ENCODE results near the gene CCS. TPM values are rescaled to one million over a fixed set of nuclear protein-coding genes. Genes with fewer than 3 reads are reported as not detected.
"Not testable (repeated sequence)": the region's sequence is repeated elsewhere in the genome, so short reads cannot be mapped to it uniquely, and the experiment has no call there.

The CCS gene
- total RNA-seq, 1 donor from 2014 or later = 28.0 TPM

DNA sequence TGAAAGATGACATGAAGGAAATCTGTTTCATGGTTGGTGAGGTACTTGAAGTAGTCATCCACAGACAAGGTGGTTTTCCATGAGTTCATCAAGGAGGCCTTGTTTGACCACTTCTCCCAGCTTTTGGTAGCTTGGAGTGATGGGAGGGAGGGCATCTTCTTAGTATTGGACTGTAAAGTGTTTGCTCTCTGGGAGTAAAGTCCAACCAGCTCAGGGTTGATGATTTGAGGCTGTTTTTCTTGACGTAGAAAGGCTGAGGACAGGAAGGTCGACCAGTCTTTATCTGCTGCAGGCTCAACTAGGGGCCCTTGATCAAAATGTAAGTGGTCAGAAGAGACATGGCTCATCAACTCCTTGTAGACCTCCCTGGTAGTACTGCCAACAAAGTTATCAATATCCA lies 1.8 kb upstream of the CCS start:
- DNase-seq (ENCODE audit: low read depth in 2 of 2) = no peak

DNA sequence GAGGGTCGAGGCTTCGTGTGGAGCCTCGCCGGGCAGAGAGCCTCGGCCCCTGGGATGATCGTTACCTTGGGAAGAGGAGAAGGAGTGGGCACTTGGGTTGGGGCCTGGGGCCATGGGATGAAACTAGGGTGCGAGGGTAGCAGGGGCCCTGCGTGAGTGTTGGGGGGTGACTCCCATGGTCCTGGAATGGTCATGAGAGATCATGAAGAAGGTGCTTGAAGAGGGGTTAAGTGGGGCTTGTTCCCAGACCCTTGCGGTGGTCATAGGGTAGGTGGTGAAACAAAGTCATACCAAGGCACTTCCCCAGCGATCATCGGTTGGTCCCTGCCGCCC lies 284 bp downstream of the CCS start:
- no peak for DNase-seq (ENCODE audit: low read depth in 2 of 2)

DNA sequence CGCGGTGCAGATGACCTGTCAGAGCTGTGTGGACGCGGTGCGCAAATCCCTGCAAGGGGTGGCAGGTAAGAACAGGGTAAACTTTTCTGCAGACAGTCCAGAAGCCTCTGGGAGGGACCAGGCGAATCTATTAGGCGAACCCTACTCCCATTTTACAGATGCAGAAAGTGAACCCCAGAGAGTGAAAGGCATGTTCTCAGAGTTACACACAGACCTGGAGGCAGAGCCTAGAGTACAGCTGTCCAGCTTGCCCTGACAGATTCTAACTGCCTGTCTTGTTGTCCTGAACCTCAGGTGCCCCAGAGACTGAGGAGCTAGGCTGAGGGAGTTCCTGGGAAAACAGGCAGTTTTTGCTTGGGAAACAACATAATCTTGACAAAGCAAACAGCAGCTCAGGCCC lies 665 bp downstream of the CCS start:
- DNase-seq (ENCODE audit: low read depth in 2 of 2) = no peak

DNA sequence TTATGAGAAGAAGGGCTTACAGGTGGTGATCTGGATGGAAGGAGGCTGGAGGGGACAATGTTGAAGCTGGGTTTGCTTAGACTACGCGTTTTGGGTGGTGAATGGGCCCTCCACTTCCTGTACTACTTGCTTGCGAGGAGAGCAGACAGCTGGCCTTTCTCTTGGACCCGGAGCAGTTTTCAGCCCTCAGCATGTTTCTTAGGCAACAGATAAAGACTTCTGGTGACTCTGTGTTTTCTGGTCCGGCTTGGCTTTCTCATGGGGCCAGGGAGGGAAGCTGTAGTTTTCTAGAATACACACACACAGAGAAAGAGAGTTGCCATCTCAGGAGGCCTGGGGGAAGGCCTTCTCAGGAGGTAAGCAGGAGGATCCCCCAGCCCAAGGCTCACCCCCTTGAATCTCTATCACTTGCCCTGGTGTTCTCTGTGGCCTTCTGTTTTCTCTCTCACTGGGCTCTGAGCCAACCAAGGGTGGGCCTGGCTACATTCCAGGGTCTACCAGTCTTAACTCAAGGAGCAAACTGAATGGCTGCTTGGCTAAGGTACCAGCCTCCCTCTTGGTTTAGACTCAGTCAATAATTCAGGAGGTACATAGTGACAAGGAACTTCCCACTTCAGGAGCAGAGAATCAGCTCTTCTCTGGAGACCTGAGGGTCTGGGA lies 2.4 kb downstream of the CCS start:
- no peak for DNase-seq (ENCODE audit: low read depth in 2 of 2)

DNA sequence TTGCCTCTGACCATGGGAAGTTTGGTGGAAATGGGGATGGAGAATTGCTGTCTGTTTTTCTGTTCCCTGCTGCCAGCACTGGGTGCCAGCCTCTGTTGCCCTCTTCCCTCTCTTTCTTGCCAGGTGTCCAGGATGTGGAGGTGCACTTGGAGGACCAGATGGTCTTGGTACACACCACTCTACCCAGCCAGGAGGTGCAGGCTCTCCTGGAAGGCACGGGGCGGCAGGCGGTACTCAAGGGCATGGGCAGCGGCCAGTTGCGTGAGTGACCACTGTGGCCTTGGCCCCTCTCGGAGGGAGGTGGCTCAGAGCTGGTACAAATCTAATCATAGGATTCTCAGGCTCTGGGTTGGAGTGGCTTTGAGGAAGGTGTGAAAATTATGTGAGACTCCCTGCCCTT lies 6.0 kb downstream of the CCS start:
- no peak for DNase-seq (ENCODE audit: low read depth in 2 of 2)

DNA sequence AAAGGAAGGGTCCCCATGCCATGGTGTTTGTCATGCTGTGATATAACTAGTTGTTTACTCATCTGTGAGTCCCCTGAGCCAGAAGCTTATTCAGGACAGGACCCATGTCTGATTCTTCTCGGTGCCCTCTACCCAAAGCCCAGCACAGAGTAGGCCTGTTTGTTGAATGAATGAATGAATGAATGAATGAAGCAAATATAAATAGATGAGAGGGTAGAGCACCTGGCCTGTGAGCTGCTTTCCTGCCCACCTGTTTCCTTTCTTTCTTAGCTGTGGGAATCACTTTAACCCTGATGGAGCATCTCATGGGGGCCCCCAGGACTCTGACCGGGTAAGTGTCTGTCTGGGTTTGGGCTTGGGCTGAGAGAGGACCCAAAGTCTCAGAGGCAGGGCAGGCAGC lies 7.2 kb downstream of the CCS start:
- no peak for DNase-seq (ENCODE audit: low read depth in 2 of 2)

DNA sequence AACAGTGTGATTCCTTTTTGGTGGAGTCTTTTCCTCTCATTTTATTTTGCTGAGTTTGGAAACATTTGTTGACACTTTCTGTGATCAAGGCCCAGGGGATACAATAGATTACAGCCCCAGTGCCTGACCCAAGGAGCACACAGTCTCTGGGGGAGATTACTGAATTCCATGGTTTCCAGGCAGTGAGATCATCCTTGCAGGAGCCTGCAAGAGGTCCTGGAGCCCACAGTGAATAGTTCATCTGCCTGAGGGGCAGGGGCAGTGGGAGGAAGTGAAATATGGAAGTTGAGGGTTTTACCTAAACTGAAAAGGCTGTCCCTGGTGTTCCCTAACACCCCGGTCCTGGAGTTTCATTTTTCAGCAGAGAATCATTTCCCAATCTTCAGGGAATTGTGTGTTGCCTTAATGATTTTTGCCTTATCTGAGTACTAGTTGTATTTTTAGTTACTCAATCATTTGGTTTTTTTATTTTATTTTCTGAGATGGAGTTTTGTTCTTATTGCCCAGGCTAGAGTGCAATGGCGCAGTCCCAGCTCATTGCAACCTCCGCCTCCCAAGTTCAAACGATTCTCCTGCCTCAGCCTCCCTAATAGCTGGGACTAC lies 7.7 kb downstream of the CCS start:
- DNase-seq (ENCODE audit: low read depth in 2 of 2) = no peak

DNA sequence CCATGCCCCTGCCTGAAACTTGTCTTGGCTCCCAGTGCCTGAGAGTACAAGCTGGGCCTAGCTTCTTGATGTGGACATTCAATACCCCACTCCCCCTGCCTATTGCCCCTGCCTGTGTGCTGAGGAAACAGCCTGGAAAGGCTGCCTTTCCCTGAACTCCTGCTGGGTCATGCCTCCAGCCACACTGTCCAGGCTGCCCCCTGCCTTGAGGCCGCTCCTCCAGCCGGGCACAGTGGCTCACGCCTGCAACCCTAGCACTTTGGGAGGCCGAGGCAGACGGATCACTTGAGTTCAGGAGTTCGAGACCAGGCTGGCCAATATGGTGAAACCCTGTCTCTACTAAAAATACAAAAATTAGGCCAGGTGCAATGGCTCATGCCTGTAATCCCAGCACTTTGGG lies 10.1 kb downstream of the CCS start:
- no peak for DNase-seq (ENCODE audit: low read depth in 2 of 2)

DNA sequence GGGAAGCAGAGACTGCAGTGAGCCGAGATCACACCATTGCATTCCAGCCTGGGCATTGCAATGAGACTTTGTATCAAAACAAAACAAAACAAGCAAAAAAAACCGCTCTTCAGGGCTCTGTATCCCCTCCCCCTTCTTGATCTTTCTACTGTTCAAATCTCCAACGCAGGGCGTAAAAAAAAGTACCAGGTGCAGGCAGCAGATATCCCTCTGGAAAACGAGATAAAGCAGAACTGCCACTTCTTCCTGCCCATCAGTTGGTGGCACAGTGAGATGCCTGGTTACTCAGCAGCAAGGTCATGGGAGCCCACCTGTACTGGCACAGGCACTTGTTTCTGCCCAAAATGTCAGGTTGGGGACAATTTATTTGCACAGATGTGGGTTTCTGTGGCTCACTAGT lies 11.2 kb downstream of the CCS start:
- no peak for DNase-seq (ENCODE audit: low read depth in 2 of 2)

DNA sequence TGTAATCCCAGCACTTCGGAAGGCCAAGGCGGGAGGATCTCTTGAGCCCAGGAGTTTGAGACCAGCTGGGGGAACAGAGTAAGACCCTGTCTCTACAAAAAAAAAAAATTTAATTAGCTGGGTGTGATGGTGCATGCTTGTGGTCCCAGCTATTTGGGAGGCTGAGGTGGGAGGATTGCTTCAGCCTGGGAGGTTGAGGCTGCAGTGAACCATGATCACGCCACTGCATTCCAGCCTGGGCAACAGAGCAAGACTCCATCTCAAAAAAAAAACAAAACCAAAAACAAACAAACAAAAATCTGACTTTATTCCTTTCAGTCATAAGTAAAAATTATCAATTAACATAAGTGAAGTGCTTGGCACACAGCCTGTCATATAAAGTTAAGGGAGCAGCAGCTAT lies 13.6 kb downstream of the CCS start:
- not testable (repeated sequence) for DNase-seq (ENCODE audit: low read depth in 2 of 2)

DNA sequence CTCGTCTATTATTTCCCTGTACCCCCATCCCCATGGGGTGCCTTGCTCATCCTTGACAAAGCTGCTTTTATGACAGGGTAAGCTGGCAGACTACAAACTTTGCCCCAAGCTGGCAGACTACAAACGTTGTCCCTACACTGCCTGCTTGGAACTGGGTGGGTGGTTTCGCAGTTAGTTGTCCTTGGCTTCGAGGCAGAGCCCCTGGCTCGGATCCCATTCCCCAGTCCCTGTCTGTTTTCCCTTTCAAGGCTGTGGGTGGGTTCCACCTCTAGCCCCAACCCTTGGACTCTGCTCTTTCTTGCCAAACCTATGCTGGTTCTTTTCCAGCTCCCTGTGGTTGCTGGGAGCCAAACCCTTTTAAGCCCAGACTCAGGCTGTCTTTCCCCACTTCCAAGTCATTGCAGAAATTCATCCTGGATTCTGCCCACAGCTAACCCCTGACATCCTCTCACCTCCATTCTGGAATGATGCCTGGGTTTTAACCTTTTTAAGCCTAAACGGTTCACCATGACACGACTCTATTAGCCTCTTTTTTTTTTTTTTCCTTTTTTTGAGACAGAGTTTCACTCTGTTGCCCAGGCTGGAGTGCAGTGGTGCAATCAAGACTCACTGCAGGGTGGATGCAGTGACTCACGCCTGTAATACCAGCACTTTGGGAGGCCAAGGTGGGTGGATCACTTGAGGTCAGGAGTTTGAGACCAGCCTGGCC lies 14.3 kb downstream of the CCS start:
- no peak for DNase-seq (ENCODE audit: low read depth in 2 of 2)

DNA sequence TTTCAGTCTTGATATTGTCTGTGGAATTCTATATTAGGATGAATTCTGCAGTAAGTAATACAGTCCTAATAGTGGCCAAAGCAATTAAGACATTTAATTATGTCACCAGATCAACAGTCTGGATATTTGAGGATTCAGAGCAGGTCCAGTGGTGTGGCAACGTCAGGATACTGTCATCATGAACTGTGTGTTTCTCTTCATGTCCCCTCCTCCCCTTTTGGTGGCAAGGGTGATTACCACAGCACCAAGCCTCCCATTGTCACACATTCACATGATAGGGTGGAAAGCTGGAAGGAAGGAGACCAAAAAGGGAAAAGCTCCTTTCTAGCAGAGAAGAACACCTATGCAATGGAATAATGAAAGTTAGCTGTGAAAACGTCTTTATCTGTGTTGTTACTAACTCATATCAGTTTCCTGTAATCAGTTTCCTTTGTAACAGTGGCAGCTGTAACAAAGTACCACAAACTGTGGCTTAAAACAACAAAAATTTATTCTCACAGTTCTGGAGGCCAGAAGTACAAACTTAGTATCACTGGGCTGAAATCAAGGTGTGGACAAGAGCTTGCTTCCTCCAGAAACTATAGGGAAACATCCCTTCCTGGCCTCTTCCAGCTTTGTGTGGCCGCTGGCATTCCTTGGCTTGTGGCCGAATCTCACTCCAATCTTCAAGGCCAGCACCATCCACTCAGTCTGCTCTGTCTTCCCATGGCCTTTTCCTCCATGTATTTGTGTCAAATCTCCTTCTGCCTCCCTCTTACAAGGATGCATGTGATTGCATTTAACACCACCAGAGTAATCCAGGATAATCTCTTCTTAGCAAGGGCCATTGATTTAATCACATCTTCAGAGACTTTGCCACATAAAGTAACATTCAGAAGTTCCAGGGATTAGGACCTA lies 17.0 kb downstream of the CCS start:
- DNase-seq (ENCODE audit: low read depth in 2 of 2) = no peak

DNA sequence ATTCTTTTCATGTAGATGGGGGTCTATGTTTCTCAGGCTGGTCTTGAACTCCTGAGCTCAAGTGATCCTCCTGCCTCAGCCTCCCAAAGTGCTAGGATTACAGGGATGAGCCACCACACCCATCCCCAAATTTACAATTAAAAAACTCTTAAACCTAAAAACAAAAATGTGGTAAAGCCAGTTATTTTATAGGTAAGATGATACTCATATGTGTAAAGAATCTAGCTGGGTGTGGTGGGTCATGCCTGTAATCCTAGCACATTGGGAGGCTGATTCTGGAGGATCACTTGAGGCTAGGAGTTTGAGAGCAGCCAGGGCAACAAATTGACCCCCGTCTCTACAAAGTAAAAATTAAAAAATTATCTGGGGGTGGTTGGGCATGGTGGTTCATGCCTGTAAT lies 19.5 kb downstream of the CCS start:
- DNase-seq (ENCODE audit: low read depth in 2 of 2) = no peak

DNA sequence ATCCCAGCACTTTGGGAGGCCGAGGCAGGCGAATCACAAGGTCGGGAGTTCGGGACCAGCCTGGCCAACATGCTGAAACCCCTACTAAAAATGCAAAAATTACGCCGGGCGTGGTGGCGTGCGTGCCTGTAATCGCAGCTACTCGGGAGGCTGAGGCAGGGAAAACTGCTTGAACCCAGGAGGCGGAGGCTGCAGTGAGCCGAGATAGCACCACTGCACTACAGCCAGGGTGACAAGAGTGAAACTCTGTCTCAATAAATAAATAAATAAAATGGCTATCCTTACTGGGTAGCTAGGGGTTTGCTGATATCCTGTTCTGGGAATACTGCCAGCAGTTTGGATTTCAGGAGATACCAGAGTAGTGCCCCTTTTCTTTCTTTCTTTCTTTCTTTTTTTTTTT lies 21.1 kb downstream of the CCS start:
- no peak for DNase-seq (ENCODE audit: low read depth in 2 of 2)

DNA sequence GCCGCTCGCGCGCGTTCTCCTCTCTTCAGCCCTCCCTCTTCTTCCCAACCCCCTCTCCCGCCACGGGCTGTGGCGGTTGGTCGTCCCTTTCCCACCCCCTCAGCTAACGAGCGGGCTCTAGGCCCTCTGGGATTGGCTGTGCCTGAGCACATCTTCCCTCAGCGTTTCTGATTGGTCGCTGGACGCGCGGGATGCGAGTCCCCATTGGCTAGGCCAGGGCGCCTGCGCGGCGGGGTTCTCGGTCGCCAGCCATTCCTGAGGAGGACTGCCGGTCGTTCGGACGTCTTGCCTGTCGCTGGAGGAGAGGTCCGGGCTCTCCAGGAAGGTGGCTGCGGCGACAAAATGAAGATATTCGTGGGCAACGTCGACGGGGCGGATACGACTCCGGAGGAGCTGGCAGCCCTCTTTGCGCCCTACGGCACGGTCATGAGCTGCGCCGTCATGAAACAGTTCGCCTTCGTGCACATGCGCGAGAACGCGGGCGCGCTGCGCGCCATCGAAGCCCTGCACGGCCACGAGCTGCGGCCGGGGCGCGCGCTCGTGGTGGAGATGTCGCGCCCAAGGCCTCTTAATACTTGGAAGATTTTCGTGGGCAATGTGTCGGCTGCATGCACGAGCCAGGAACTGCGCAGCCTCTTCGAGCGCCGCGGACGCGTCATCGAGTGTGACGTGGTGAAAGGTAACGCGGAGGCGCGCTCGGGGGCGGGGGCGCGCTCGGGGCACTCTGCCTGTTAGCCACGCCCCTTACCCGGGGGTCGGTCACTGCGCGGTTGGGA lies 23.6 kb downstream of the CCS start, which contains the start of gene RBM14:
RBM14 (plus strand) TSS at position 252 of the 776 bp plus-strand sequence; CDS start at position 343, 91 bp downstream.
- peak; percentile 98 to 99 for DNase-seq (ENCODE audit: low read depth in 2 of 2)

DNA sequence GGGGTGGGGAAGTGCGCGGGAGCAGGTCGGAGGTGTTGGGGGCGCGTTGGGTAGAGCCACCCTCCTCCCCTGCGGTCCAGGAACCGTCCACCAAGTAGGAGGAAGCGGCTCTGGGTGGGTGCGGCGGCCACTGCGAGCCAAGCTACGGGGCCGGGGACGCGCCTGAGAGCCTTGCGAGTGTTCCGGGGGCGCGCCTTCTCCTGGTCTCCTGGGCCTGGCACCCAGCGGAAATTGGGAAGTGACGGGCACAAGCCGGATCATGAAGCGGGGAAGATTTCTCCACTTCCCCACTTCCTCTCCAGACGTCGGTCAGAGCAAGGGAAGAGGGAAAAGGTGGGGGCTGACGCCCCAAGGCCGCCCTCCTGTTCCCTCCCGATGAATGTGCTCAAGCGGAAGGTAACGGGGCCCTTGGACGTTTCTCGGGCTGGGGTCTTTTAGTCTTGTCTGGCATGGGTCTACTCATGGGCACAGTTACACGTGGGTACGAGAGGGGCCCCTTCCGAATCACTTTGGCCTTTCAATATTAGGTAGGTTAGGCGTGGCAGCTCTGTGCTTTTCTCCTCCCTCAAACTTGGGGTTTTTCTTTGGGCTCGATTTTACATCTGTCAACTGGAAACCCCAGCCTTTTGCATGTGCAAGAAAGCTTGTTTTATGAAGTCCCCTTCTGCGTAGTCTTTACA lies 24.3 kb downstream of the CCS start:
- DNase-seq (ENCODE audit: low read depth in 2 of 2) = no peak

DNA sequence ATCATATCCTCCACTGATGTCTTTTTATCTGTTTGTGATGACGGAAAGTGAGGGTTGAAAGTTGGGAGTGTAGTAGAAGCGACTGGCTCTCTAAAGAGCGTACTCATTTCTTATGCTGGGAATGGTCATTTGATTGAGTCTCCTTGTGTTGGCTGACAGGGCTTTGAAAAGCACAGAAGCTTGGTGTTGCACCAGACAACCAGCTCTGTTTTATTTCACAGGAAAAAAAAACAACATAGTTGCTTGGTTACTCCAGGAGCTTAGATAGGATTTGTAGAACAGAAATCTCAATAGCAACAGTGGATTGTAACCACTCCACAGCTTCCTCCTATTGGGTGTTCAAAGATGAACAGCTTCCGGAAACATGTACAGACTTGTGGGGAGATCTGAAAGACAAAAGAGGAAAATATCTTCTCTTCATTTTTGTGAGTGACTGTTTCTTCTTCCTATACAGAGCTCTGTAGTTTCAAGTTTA lies 26.1 kb downstream of the CCS start:
- DNase-seq (ENCODE audit: low read depth in 2 of 2) = peak; percentile 62 to 72

DNA sequence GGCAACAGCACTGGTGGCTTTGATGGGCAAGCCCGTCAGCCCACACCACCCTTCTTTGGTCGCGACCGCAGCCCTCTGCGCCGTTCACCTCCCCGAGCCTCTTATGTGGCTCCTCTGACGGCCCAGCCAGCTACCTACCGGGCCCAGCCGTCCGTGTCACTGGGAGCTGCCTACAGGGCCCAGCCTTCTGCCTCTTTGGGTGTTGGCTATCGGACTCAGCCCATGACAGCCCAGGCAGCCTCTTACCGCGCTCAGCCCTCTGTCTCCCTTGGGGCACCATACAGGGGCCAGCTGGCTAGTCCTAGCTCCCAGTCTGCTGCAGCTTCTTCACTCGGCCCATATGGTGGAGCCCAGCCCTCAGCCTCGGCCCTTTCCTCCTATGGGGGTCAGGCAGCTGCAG lies 31.5 kb downstream of the CCS start:
- no peak for DNase-seq (ENCODE audit: low read depth in 2 of 2)

DNA sequence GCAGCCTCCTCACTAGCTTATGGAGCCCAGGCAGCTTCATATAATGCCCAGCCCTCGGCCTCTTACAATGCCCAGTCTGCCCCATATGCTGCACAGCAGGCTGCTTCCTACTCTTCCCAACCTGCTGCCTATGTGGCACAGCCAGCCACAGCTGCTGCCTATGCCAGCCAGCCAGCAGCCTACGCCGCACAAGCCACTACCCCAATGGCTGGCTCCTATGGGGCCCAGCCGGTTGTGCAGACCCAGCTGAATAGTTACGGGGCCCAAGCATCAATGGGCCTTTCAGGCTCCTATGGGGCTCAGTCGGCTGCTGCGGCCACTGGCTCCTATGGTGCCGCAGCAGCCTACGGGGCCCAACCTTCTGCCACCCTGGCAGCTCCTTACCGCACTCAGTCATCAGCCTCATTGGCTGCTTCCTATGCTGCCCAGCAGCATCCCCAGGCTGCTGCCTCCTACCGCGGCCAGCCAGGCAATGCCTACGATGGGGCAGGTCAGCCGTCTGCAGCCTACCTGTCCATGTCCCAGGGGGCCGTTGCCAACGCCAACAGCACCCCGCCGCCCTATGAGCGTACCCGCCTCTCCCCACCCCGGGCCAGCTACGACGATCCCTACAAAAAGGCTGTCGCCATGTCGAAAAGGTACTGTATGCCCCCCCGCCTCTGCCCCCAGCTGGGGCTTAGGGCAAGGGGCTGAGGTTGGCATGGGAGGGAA lies 32.2 kb downstream of the CCS start:
- no peak for DNase-seq (ENCODE audit: low read depth in 2 of 2)

DNA sequence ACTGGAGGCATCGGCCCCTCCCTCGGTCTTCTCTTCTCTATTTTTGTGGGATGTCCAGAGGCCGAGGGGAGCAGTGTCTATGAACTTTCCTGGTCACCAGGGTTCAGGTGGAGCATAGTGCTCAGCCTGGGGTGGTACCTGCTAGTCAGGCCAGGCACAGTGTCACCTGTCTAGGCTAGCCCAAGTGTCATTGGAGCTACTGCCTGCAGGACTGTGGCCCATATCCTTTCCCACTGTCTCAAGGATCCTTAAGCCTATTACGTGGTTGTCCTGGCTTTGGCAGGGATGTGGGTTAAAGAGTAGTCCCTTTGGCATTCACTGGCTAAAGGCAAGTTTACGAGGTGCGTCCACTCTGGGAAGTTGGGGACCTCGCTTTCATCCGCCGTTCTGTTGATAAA lies 32.8 kb downstream of the CCS start:
- DNase-seq (ENCODE audit: low read depth in 2 of 2) = no peak

Data from dermis microvascular lymphatic vessel endothelial cell (primary cell).